Ovary (tissue), 3 donors: ENCODE measurements around the gene CLCN1.

Experiments
- CTCF ChIP-seq, 3 donors: fragments of 450-650 bp in 2 of 3; fragments of 200-600 bp in 1 of 3; IDR thresholded peaks; one replicate each; pipeline versions ENCODE4 v1.5.1 to v1.8.0; 2016 to 2022; ENCODE audit warnings: antibody characterized with exemption in 3 of 3, mild to moderate bottlenecking in 1 of 3
- POLR2A ChIP-seq: fragments of 450-650 bp; IDR thresholded peaks from one replicate; pipeline ENCODE4 v1.6.1; 2017; ENCODE audit warnings: antibody characterized with exemption, mild to moderate bottlenecking, moderate library complexity
- donor health status: DM: no; HTN: no; CAD: no.

- TF ChIP-seq POLR2A: no peak
- TF ChIP-seq CTCF (IDR thresholded peaks at IDR 0.05): no peak
These were observed 47.4 kb downstream of the CLCN1 start for GRCh38 chr7:143363016-143363937.
